Measurements from ENCODE around the gene CLEC16A.

DNA sequence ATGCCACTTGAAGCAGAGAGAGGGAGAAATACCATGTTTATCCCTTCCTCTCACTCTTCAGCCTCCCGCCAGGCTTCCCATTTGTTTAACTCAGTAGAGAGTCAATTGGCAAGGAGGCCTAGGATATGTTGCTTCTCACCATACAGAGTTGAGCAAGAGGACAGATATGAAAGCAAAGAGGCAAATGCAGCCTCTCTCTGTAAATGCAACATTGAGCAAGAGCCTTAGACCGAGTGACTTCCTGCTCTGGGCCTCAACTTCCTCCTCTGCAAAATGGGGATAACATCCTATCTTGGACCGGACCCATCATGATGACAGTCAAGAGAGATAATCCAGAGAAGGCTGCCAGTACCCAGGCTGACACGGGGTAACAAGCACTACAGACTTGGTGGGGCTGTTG is 274.8 kb downstream of the CLEC16A start:
- TF ChIP-seq, protein P1, sequence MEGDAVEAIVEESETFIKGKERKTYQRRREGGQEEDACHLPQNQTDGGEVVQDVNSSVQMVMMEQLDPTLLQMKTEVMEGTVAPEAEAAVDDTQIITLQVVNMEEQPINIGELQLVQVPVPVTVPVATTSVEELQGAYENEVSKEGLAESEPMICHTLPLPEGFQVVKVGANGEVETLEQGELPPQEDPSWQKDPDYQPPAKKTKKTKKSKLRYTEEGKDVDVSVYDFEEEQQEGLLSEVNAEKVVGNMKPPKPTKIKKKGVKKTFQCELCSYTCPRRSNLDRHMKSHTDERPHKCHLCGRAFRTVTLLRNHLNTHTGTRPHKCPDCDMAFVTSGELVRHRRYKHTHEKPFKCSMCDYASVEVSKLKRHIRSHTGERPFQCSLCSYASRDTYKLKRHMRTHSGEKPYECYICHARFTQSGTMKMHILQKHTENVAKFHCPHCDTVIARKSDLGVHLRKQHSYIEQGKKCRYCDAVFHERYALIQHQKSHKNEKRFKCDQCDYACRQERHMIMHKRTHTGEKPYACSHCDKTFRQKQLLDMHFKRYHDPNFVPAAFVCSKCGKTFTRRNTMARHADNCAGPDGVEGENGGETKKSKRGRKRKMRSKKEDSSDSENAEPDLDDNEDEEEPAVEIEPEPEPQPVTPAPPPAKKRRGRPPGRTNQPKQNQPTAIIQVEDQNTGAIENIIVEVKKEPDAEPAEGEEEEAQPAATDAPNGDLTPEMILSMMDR (IDR thresholded peaks at IDR 0.05) = no peak
- TF ChIP-seq EP300 (IDR thresholded peaks at IDR 0.05) = no peak
- TF ChIP-seq POLR2AphosphoS5 (IDR thresholded peaks at IDR 0.05) = no peak

Measured in gastroesophageal sphincter (tissue), 3 donors.